Measurements from ENCODE around the gene VWF.

GRCh38 chr12:6040815-6041214 is 83.7 kb downstream of the VWF start:
- TF ChIP-seq CTCF (IDR thresholded peaks at IDR 0.05) (no peak), POLR2A (IDR thresholded peaks at IDR 0.05) (no peak), EP300 (IDR thresholded peaks at IDR 0.05) (no peak)
